MM.1S (cell line): ENCODE results near the gene PCSK1N.
"Not testable (repeated sequence)": the region's sequence is repeated elsewhere in the genome, so short reads cannot be mapped to it uniquely, and the experiment has no call there.

Source experiments
- DNase-seq: peaks from one replicate; pipeline ENCODE4 v3.0.0-alpha.2; 2015
- H2AFZ ChIP-seq: fragments of 300-600 bp; sonication (generic); 2 replicates; pipeline ENCODE4 v1.6.0; 2016; ENCODE audit warnings: antibody characterized with exemption, low read length
- H3F3A ChIP-seq: fragments of 300-600 bp; sonication (generic); 2 replicates; pipeline ENCODE4 v1.6.1; 2016; ENCODE audit warnings: mild to moderate bottlenecking, antibody characterized with exemption, low read length, moderate library complexity, mixed read lengths; ENCODE audit not compliant: insufficient read depth
- H3K27ac ChIP-seq: fragments of 300-600 bp; sonication (generic); 2 replicates; pipeline ENCODE4 v1.5.1; 2016; ENCODE audit warnings: mild to moderate bottlenecking, low read length
- H3K27me3 ChIP-seq: fragments of 300-600 bp; sonication (generic); replicated peaks from 2 replicates; pipeline ENCODE4 v1.6.0; 2016; ENCODE audit warnings: low read length; ENCODE audit not compliant: insufficient read depth
- H3K36me3 ChIP-seq: fragments of 300-600 bp; sonication (generic); replicated peaks from 2 replicates; pipeline ENCODE4 v1.6.1; 2016; ENCODE audit warnings: mild to moderate bottlenecking, low read length, mixed read lengths; ENCODE audit not compliant: insufficient read depth
- H3K4me1 ChIP-seq: fragments of 300-600 bp; sonication (generic); 2 replicates; pipeline ENCODE4 v1.6.1; 2016; ENCODE audit warnings: low read length, mixed read lengths
- H3K4me2 ChIP-seq: fragments of 300-600 bp; sonication (generic); 2 replicates; pipeline ENCODE4 v1.6.0; 2016; ENCODE audit warnings: low read depth, low read length
- H3K4me3 ChIP-seq: fragments of 300-600 bp; sonication (generic); 2 replicates; pipeline ENCODE4 v1.5.1; 2016; ENCODE audit warnings: low read length, mixed read lengths
- H3K79me2 ChIP-seq: fragments of 300-600 bp; sonication (generic); 2 replicates; pipeline ENCODE4 v1.6.1; 2016; ENCODE audit warnings: mixed run types, low read length, mixed read lengths
- H3K9ac ChIP-seq: fragments of 300-600 bp; sonication (generic); 2 replicates; pipeline ENCODE4 v1.6.1; 2016; ENCODE audit warnings: low read length, mixed read lengths
- H3K9me2 ChIP-seq: fragments of 300-600 bp; sonication (generic); replicated peaks from 2 replicates; pipeline ENCODE4 v1.6.1; 2016; ENCODE audit warnings: mild to moderate bottlenecking, low read length, mixed read lengths; ENCODE audit not compliant: insufficient read depth
- H3K9me3 ChIP-seq: fragments of 300-600 bp; sonication (generic); replicated peaks from 2 replicates; pipeline ENCODE4 v1.6.1; 2016; ENCODE audit warnings: mild to moderate bottlenecking, low read length, mixed read lengths; ENCODE audit not compliant: insufficient read depth
- H4K20me1 ChIP-seq: fragments of 300-600 bp; sonication (generic); 2 replicates; pipeline ENCODE4 v1.6.1; 2016; ENCODE audit warnings: mild to moderate bottlenecking, low read length, moderate library complexity, mixed read lengths; ENCODE audit not compliant: insufficient read depth
- CTCF ChIP-seq: fragments of 300-600 bp; sonication (generic); IDR thresholded peaks from 2 replicates; pipeline ENCODE4 v1.5.1; 2016; ENCODE audit warnings: antibody characterized with exemption, low read length, mixed read lengths
- EZH2 ChIP-seq: fragments of 300-600 bp; sonication (generic); optimal IDR thresholded peaks from 2 replicates; pipeline ENCODE3; 2017; ENCODE audit warnings: low read depth, mild to moderate bottlenecking, antibody characterized with exemption, low read length, mixed read lengths
- EZH2phosphoT487 ChIP-seq: fragments of 300-600 bp; sonication (generic); IDR thresholded peaks from 2 replicates; pipeline ENCODE4 v1.6.1; 2018; ENCODE audit warnings: antibody characterized with exemption, low read length

The PCSK1N gene

GRCh38 chrX:48835524-48836329 is at the start of gene PCSK1N:
Gene PCSK1N, minus strand, starts transcription at chrX:48835610. Its CDS starts 78 bp downstream, at chrX:48835532.
- Histone ChIP-seq H2AFZ (peak within 1 kb of the TSS; percentile 56; the same call in 1 of the 2 replicates), H4K20me1 (no peaks in the 10 kb centered on the region), H3K9me2 (no peaks in the 10 kb centered on the region), H3F3A (no peaks in the 10 kb centered on the region), H3K79me2 (no peaks in the 10 kb centered on the region), H3K9ac (no peak within 1 kb of the TSS), H3K9me3 (no peaks in the 10 kb centered on the region), H3K4me3 (peak within 1 kb of the TSS; percentile 48; the same call in 1 of the 2 replicates), H3K36me3 (no peaks in the 10 kb centered on the region), H3K27me3 (no peaks in the 10 kb centered on the region), H3K4me1 (no peaks in the 10 kb centered on the region), H3K4me2 (peak within 1 kb of the TSS; percentile 77), H3K27ac (no peak within 1 kb of the TSS)
- DNase-seq = no peak
- TF ChIP-seq EZH2 = no peak
- TF ChIP-seq CTCF = no peak
- TF ChIP-seq EZH2phosphoT487 = no peak

GRCh38 chrX:48883729-48884128 is 48.3 kb upstream of the PCSK1N start:
- Histone ChIP-seq H4K20me1 (no peaks in the 10 kb centered on the region), H3K9ac (no peak overlapping the region), H3K79me2 (no peaks in the 10 kb centered on the region), H3F3A (no peaks in the 10 kb centered on the region), H3K4me2 (no peak overlapping the region), H3K9me3 (no peaks in the 10 kb centered on the region), H3K27me3 (no peaks in the 10 kb centered on the region), H3K27ac (no peak overlapping the region), H3K36me3 (no peaks in the 10 kb centered on the region), H3K9me2 (no peaks in the 10 kb centered on the region), H3K4me3 (no peak overlapping the region), H3K4me1 (no peaks in the 10 kb centered on the region), H2AFZ (no peak overlapping the region)
- TF ChIP-seq CTCF (peak; percentile 22), EZH2 (no peak)
- no peak for DNase-seq

- not testable (repeated sequence) for H3K9me2 ChIP-seq, H3K4me2 ChIP-seq, H3K4me1 ChIP-seq, H3K36me3 ChIP-seq, H3K27me3 ChIP-seq, H3K27ac ChIP-seq, H3K9me3 ChIP-seq, H3K9ac ChIP-seq, H4K20me1 ChIP-seq, H2AFZ ChIP-seq, H3K79me2 ChIP-seq, DNase-seq, H3F3A ChIP-seq, H3K4me3 ChIP-seq
Observed at GRCh38 chrX:48876944-48877343, 41.5 kb upstream of the PCSK1N start.

- H3K79me2 ChIP-seq, H3K36me3 ChIP-seq, H3K27me3 ChIP-seq, H3K9ac ChIP-seq, H3K4me2 ChIP-seq, DNase-seq, H4K20me1 ChIP-seq, H3K9me2 ChIP-seq, H3F3A ChIP-seq, H3K27ac ChIP-seq, H3K9me3 ChIP-seq, H3K4me1 ChIP-seq, H3K4me3 ChIP-seq, H2AFZ ChIP-seq: not testable (repeated sequence)
Observed at GRCh38 chrX:48872017-48872416, 36.6 kb upstream of the PCSK1N start.
